ENCODE measurements around the gene BMF. TPM values are rescaled to one million over a fixed set of nuclear protein-coding genes. Genes with fewer than 3 reads are reported as not detected.
A peak's percentile ranks its signal among the peaks of the same experiment; 100 is the strongest.

Gene BMF
- total RNA-seq, 2 donors from 2014 or later = 8.0 to 13.4 TPM

DNA sequence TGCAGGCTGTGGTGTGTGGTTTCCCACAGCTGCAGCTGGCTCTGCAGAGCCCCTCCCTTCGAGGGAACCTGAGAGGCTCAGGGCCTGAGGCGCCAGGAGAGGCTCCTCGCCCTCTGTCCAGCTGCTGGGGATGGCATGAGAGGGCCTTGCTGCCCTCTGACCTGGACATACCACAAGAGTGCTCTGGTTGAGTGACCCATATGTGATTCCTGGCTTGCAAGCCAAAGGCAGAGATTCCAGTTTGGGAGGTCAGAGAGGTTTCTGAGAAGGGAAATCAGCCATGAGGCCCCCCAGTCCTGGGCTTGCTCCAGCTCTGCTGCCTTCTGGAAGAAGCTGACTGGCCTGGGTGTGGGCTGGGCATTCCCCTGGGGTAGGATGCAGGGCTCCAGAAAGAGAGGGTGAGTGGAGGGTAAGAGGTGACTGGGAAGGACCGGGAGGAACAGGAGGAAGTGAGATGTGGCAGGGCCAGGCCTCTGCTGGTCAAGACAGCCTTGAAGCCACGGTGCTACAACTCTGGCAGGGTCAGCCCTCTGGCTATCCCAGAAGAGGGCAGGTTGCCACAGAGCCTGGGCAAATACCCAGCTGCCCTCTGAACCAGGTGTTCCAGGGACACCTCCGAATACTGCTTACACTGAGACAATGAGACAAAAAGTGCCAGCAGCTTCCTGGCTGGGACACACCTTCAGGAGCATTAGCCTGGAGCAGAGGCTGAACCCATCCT, 53.7 kb downstream of the BMF start:
- H3K4me1 Mint-ChIP-seq = peaks cover 35% of the 10 kb centered on the region
- H3K4me3 Mint-ChIP-seq = peak overlapping the region; percentile 73
- ATAC-seq = peak; percentile 78

DNA sequence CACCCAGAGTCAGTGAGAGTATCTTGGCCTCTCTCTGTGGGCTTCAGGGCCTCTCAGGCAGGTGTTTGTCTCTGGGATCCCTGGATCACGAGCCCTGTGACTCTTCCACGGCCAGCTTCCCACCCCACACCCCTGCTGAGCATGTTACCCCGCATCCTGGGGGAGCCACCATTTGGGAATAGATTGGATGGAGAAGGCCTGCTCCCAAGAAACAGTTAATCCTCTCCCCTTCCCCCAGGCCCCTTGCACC, 54.1 kb downstream of the BMF start:
- Mint-ChIP-seq H3K27ac (no peak overlapping the region), H3K4me3 (peak overlapping the region; percentile 73)
- ATAC-seq = peak; percentile 14

More for the DNA sequence above, 53.7 kb downstream of the BMF start:
- Mint-ChIP-seq H3K36me3 (ENCODE audit: low read depth) (peaks cover 7% of the 10 kb centered on the region), H3K27me3 (peaks cover 6% of the 10 kb centered on the region), H3K27ac (peak overlapping the region; percentile 60)
- DNase-seq = no peak
- H3K9me3 ChIP-seq (ENCODE audit: control insufficient read depth, low read length, poor library complexity, severe bottlenecking) = no peaks in the 10 kb centered on the region

DNA sequence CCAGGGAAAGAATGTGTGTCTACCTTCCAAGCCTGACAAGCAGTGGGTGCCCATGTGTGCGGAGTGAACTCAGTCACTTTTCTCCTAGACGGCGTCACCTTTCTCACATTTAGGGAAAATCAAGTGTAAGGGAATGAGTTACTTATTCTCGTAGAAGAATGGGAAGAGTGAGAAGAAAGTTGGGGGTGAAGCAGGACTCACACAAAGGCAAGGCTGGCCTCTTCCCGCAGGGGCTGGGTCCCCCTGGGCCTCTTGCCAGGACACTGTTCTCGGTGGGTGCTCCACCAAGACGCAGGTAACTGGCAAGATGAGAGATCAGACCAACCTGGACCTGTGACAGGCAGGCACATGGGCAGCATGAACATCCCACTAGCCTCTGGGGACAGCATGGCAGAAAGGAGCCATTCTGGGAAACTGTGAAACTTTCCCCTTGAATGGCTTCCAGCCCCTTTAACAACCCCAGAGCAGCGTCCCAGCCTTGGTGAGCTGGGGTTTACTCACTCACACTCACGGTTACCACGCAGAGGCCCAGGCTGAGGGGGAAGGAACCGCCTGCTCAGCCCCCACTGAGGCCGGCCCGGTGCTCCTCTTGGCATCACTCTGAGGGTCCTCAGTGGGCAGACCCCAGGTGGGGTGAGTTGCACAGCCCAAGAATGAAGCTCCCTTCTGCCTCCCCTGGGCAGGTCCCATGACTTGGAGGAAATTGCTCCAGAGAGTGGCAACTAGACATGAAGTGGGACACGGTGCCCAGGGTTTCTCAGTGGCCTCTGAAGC, 54.7 kb downstream of the BMF start:
- peaks cover 43% of the 10 kb centered on the region for H3K4me1 Mint-ChIP-seq
- DNase-seq = no peak
- no peak overlapping the region for H3K27ac Mint-ChIP-seq
- no peaks in the 10 kb centered on the region for H3K9me3 ChIP-seq (ENCODE audit: control insufficient read depth, low read length, poor library complexity, severe bottlenecking)
- no peak for ATAC-seq
- no peak overlapping the region for H3K4me3 Mint-ChIP-seq
- peaks cover 7% of the 10 kb centered on the region for H3K36me3 Mint-ChIP-seq (ENCODE audit: low read depth)
- H3K27me3 Mint-ChIP-seq = peaks cover 6% of the 10 kb centered on the region

More for the DNA sequence above, 54.1 kb downstream of the BMF start:
- Mint-ChIP-seq H3K4me1 (peaks cover 39% of the 10 kb centered on the region), H3K36me3 (ENCODE audit: low read depth) (peaks cover 7% of the 10 kb centered on the region), H3K27me3 (peaks cover 6% of the 10 kb centered on the region)
- no peak for DNase-seq
- no peaks in the 10 kb centered on the region for H3K9me3 ChIP-seq (ENCODE audit: control insufficient read depth, low read length, poor library complexity, severe bottlenecking)

DNA sequence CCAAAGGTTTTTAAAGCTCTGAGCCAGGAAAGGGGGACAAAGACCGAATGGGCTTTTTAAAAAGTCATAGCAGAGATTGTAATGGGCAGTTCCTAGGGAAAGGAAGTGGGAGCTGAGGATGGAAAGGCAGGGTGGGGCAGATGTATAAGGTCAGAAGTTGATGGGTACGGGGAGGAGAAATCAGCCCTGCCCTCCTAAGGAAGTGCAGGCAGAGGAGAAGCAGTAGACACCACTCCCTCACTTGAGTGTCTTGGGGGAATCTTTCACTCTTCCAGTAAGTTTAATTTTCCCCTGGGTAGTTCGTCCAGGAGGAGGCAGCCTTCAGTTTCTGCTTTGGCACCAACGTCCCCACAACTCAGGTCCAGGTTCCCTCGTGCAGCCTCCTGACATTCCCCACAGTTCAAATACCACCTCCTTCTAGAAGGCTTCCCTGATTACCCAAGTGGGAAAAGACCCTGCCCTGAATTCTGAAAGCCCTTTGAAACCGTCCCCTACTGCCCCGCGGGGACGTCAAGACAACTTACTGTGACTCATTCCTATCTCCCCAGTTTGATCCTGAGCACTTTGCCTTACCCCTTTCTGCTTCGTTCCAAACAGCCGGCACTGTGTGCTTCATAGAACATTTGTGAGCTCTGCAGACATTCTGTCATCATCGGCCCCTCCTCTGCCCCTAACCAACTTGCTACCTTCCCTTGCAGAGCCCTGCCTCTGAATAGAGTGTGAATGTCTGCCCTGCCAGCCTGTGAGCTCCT, 55.4 kb downstream of the BMF start:
- no peaks in the 10 kb centered on the region for H3K9me3 ChIP-seq (ENCODE audit: control insufficient read depth, low read length, poor library complexity, severe bottlenecking)
- H3K4me1 Mint-ChIP-seq = peaks cover 43% of the 10 kb centered on the region
- H3K4me3 Mint-ChIP-seq = no peak overlapping the region
- peaks cover 4% of the 10 kb centered on the region for H3K27me3 Mint-ChIP-seq
- H3K27ac Mint-ChIP-seq = no peak overlapping the region
- ATAC-seq (no peak), DNase-seq (no peak)
- H3K36me3 Mint-ChIP-seq (ENCODE audit: low read depth) = peaks cover 4% of the 10 kb centered on the region

DNA sequence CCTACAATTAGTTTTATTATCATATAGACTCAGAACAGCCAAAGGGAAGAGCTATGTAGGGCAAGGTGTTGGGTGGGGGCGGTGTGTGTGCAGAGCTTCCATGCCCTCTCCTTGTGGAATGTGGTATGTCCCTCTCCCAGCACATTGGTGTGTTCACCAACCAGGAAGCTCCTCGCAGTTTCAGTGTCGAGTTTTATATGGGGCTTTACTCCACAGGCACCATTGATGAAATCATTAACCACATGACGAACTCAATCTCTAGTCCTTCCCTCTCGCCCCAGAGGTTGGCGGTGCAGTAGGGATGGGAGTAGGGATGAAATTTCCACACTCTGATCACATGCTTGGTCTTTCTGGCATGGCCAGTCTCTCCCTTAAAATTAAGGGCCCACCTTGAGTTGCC, 56.1 kb downstream of the BMF start:
- Mint-ChIP-seq H3K36me3 (ENCODE audit: low read depth) (peaks cover under 1% of the 10 kb centered on the region), H3K27me3 (no peaks in the 10 kb centered on the region), H3K4me3 (no peak overlapping the region), H3K4me1 (peaks cover 46% of the 10 kb centered on the region), H3K27ac (no peak overlapping the region)
- no peaks in the 10 kb centered on the region for H3K9me3 ChIP-seq (ENCODE audit: control insufficient read depth, low read length, poor library complexity, severe bottlenecking)
- ATAC-seq (no peak), DNase-seq (no peak)

DNA sequence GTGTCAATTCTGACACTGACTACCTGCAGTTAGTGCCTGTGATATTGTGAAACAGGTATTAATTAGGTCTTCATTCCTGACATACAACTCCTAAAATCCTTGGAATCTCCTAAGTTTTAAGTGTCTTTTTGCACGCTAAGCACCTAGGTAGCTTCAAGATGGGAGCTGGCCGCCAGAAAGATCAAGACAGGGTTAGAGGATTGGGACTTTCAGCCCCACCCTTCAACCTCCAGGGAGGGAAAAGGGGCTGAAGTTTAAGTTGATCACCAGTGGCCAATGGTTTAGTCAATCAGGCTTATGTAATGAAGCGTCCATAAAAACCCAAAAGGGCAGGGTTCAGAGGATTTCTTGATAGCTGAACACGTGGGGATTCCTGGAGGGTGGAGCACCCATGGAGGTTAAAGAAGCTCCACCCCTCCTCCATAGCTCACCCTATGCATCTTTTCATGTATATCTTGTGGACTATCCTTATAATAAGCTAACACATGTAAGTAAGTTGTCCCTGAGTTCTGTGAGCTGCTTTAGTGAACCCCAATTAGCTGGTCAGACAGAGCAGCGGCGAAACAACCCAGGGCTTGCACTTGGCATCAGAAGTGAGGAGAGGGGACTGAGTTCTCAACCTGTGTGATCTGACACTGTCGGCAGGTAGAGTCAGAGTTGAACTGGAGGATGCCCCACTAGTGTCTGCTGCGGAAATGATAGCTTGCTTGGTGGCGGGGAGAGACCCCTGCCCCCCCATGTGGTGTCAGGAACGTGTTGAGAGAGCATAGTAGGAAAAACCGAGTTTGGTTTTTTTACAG, 56.9 kb downstream of the BMF start:
- DNase-seq = no peak
- H3K4me1 Mint-ChIP-seq = peaks cover 49% of the 10 kb centered on the region
- no peak for ATAC-seq
- no peaks in the 10 kb centered on the region for H3K27me3 Mint-ChIP-seq
- H3K9me3 ChIP-seq (ENCODE audit: control insufficient read depth, low read length, poor library complexity, severe bottlenecking) = no peaks in the 10 kb centered on the region
- H3K27ac Mint-ChIP-seq = no peak overlapping the region
- H3K4me3 Mint-ChIP-seq = no peak overlapping the region
- H3K36me3 Mint-ChIP-seq (ENCODE audit: low read depth) = no peaks in the 10 kb centered on the region

DNA sequence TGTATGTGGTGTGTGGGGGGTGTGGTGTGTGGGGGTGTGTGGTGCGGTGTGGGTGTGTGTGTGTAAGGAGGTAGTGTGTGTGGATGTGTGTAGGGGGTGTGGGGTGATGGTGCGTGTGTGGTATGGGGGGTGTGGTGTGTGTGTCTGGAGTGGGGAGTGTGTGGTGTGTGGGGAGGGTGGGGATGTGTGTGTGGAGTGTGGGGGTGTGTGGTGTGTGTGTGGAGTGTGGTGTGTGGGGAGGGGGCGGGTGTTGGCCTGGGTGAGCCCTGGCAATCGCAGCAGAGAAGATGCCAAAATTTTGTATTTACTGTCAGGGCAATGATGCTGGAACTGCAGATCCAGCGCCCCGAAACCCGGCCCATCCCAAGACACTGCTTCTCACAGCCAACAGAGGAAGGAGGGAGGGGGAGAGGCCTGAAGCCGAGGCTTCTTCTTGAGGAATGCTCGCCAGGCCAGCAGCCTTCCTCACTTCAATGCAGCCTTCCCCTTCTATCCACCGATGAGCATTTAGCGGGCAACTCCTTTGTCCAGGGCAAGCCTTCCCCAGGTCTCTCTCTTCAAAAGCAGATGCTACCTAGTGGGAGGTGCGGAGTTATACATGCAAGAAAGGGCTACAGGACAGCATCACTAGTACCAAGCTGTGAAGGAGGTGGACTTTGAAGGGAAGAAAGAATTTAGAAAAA, 57.8 kb downstream of the BMF start:
- Mint-ChIP-seq H3K4me3 (no peak overlapping the region), H3K27me3 (no peaks in the 10 kb centered on the region), H3K27ac (no peak overlapping the region), H3K4me1 (peaks cover 49% of the 10 kb centered on the region), H3K36me3 (ENCODE audit: low read depth) (no peaks in the 10 kb centered on the region)
- no peaks in the 10 kb centered on the region for H3K9me3 ChIP-seq (ENCODE audit: control insufficient read depth, low read length, poor library complexity, severe bottlenecking)
- ATAC-seq = no peak
- no peak for DNase-seq

DNA sequence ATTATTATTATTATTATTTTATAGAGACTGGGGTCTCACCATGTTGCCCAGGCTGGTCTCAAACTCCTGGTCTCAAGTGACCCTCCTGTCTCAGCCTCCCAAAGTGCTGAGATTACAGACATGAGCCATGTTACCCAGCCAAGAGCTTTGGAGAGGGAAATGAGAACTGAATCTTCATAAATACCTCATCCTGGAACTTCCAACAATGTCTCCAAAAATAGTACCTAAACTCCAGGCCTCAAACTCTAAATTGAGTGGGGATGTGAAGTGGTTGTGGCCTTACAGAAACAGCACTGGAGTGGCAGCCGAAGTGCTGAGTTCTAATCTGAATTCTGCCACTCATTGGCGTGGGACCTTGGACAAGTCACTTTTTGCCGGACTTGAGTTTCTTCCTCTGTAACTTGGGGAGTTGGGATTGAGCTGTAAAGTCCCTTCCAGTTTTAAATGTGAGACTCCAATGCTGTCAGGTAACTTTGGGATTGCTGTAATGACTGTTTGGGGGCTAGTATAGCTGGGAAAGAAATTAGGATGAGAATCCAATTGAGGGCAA, 59.7 kb downstream of the BMF start:
- Mint-ChIP-seq H3K4me3 (no peak overlapping the region), H3K4me1 (peaks cover 45% of the 10 kb centered on the region), H3K27me3 (no peaks in the 10 kb centered on the region), H3K27ac (peak overlapping the region; percentile 95), H3K36me3 (ENCODE audit: low read depth) (no peaks in the 10 kb centered on the region)
- ATAC-seq (no peak), DNase-seq (no peak)
- no peaks in the 10 kb centered on the region for H3K9me3 ChIP-seq (ENCODE audit: control insufficient read depth, low read length, poor library complexity, severe bottlenecking)

DNA sequence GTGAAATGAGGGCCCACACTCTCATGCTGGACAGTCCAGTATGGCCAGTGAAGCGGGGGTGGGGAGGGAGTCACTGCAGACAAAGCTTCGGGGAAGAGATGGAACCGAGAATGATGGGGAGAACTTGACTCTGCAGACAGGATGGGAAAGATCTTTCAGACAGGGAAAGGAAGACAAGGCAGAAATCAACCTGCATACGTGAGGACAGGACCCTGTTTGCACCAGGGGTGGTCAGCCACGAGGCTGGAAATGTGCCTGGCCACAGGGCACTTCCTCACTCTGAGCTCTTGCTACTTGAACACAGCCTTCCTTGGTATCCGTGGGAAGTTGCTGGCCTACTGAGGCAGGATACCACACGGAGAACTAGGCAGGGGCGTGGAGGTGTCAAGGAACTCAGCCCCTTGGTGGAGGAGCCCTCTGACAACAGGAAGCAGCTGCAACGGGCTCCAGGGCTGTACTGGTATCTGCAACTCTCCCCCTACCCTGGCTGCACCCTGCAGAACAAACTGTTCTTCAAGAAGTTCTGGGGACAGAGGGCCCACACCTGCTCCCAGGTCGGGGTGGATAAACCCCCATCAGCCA, 60.4 kb downstream of the BMF start:
- peak overlapping the region; percentile 84 for H3K4me3 Mint-ChIP-seq
- peak overlapping the region; percentile 95 for H3K27ac Mint-ChIP-seq
- H3K4me1 Mint-ChIP-seq = peaks cover 38% of the 10 kb centered on the region
- ATAC-seq (peak; percentile 24), DNase-seq (no peak)
- H3K36me3 Mint-ChIP-seq (ENCODE audit: low read depth) = no peaks in the 10 kb centered on the region
- H3K9me3 ChIP-seq (ENCODE audit: control insufficient read depth, low read length, poor library complexity, severe bottlenecking) = no peaks in the 10 kb centered on the region
- no peaks in the 10 kb centered on the region for H3K27me3 Mint-ChIP-seq

DNA sequence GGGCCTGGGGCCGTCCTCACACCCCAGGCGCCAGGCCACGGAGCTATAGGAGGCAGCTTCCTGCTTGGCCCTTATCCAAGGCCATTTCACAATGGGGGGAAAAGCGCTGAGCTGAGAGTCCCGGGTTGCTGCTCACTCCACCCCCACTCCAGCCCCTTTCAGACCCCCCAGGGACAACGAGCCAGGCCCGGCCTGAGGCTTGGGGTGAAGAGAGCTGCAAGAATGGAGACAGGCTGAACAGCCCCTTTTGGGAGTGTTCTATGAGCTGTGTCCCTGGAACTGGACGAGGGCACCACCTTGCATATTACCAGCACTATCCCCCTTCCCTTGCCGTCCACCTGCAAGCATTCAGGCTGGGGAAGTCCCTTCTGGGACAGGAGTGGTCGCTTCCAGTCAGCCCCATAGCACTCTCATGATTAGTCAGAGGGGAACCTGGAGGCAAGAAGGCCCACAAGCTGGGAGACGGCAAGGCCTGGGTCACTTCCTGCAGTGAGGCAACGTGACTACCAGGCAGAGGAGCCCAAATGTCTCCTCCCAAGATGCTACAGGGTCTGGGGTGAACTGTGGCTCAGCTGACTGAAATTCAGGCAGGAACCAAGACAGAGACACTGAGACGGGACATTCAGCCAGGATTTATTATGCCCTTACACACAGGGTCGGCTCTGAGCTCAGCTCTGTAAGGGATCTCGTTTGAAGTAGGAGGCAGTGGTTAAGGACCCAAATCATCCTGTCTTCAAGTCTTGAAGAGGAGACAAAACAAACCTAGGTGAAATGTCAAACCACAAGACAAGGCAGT, 61.1 kb downstream of the BMF start:
- ATAC-seq (peak; percentile 42), DNase-seq (peak in 1 of 3 donors; percentile 28)
- no peaks in the 10 kb centered on the region for H3K9me3 ChIP-seq (ENCODE audit: control insufficient read depth, low read length, poor library complexity, severe bottlenecking)
- H3K4me1 Mint-ChIP-seq = peaks cover 36% of the 10 kb centered on the region
- H3K27me3 Mint-ChIP-seq = no peaks in the 10 kb centered on the region
- no peaks in the 10 kb centered on the region for H3K36me3 Mint-ChIP-seq (ENCODE audit: low read depth)
- peak overlapping the region; percentile 84 for H3K4me3 Mint-ChIP-seq
- H3K27ac Mint-ChIP-seq = peak overlapping the region; percentile 95

DNA sequence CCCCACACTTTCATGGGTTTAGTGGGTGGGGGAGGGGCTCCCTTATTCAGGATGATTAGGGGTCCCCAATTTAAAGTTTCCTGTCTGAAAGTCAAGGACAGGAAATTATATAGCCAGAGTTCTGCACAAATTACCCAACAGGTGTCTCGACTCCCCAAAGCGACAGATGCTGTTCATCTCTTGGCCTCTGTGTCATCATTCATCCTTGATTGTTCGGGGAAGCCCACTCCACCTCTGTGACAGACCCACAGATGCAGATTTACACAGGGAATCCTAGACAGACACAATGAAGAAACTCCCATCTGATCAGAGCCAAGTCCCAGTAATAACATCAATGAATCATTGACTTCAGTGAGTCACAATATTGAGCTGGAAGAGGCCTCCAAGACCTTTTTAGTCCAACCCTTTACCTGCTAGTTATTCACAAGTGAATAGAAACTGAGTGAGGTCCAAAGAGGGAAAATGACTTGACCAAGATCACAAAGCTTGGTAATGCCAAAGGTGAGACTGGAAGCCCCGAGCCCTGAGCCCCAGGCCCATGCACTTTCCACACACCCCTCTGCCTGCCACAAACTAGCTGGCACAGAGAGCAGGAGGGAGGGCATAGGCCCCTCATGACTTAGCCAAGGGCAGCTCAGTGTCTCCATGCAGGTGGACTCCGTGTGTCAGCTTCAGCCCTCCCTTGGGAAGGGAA, 61.8 kb downstream of the BMF start:
- H3K9me3 ChIP-seq (ENCODE audit: control insufficient read depth, low read length, poor library complexity, severe bottlenecking) = no peaks in the 10 kb centered on the region
- peaks cover 34% of the 10 kb centered on the region for H3K4me1 Mint-ChIP-seq
- no peaks in the 10 kb centered on the region for H3K36me3 Mint-ChIP-seq (ENCODE audit: low read depth)
- peak overlapping the region; percentile 95 for H3K27ac Mint-ChIP-seq
- ATAC-seq = no peak
- no peak overlapping the region for H3K4me3 Mint-ChIP-seq
- DNase-seq = no peak
- no peaks in the 10 kb centered on the region for H3K27me3 Mint-ChIP-seq
